GM12865 (cell line): ENCODE measurements around the gene ITGAE.
"Not testable (repeated sequence)": the region's sequence is repeated elsewhere in the genome, so short reads cannot be mapped to it uniquely, and the experiment has no call there.

Source experiments
- DNase-seq: peaks from one replicate; pipeline ENCODE4 v3.0.0; 2010; ENCODE audit warnings: low read depth
- H3K4me3 ChIP-seq: 2 replicates; pipeline ENCODE4 v1.5.1; 2011; ENCODE audit warnings: mild to moderate bottlenecking, low read depth, low read length, control low read depth
- CTCF ChIP-seq: IDR thresholded peaks from 2 replicates; pipeline ENCODE4 v1.5.1; 2011; ENCODE audit warnings: low read length, control low read depth, low read depth, inconsistent platforms; ENCODE audit not compliant: insufficient read depth; ENCODE audit errors: missing control alignments

The ITGAE gene

GRCh38 chr17:3794557-3795389 is 6.2 kb downstream of the ITGAE start:
- no peak overlapping the region for H3K4me3 ChIP-seq
- peak; percentile 41 for DNase-seq
- TF ChIP-seq CTCF = no peak

GRCh38 chr17:3794152-3794551 is 6.8 kb downstream of the ITGAE start:
- not testable (repeated sequence) for H3K4me3 ChIP-seq, DNase-seq

GRCh38 chr17:3793258-3793657 is 7.7 kb downstream of the ITGAE start:
- not testable (repeated sequence) for DNase-seq, H3K4me3 ChIP-seq

- no peak for TF ChIP-seq CTCF
- H3K4me3 ChIP-seq = no peak overlapping the region
- DNase-seq = no peak
Measured at GRCh38 chr17:3792481-3792880, 8.5 kb downstream of the ITGAE start.

- H3K4me3 ChIP-seq = no peak overlapping the region
Measured at GRCh38 chr17:3788200-3788599, 12.8 kb downstream of the ITGAE start.

GRCh38 chr17:3785323-3785722 is 15.7 kb downstream of the ITGAE start:
- H3K4me3 ChIP-seq, DNase-seq: not testable (repeated sequence)

More at GRCh38 chr17:3788200-3788599, 12.8 kb downstream of the ITGAE start:
- TF ChIP-seq CTCF = no peak
- DNase-seq = peak; percentile 66

GRCh38 chr17:3782751-3783150 is 18.2 kb downstream of the ITGAE start:
- DNase-seq = no peak
- H3K4me3 ChIP-seq = no peak overlapping the region
- no peak for TF ChIP-seq CTCF

GRCh38 chr17:3780986-3781385 is 20.0 kb downstream of the ITGAE start:
- no peak overlapping the region for H3K4me3 ChIP-seq

More at GRCh38 chr17:3780986-3781385, 20.0 kb downstream of the ITGAE start:
- DNase-seq = no peak
- TF ChIP-seq CTCF = no peak
